Measurements from ENCODE around the gene FSIP2. TPM values are rescaled to one million over a fixed set of nuclear protein-coding genes. Genes with fewer than 3 reads are reported as not detected.

FSIP2 gene
- total RNA-seq, 1 experiment from 2014 or later = 2.0 TPM

- ATAC-seq = no peak
- Histone ChIP-seq H3K4me1 (ENCODE audit: insufficient read depth, low read length) (no peaks in the 10 kb centered on the region), H3K9me2 (replicated peaks; ENCODE audit: low read length) (no peaks in the 10 kb centered on the region), H2AFZ (ENCODE audit: low read length) (no peak overlapping the region), H3K4me3 (ENCODE audit: low read length) (no peak overlapping the region), H3K4me2 (ENCODE audit: low read length) (no peak overlapping the region), H4K20me1 (ENCODE audit: low read length) (no peaks in the 10 kb centered on the region), H3K27ac (ENCODE audit: low read length) (no peak overlapping the region), H3K27me3 (ENCODE audit: low read length) (no peaks in the 10 kb centered on the region), H3K9me3 (ENCODE audit: low read length) (no peaks in the 10 kb centered on the region), H3F3A (ENCODE audit: low read length, unreplicated experiment) (no peaks in the 10 kb centered on the region), H3K79me2 (ENCODE audit: low read length) (no peaks in the 10 kb centered on the region), H3K9ac (ENCODE audit: low read length) (no peak overlapping the region), H3K36me3 (ENCODE audit: low read depth, low read length) (no peaks in the 10 kb centered on the region)
- ChIA-PET POLR2A (ENCODE audit: unreplicated experiment) (no interaction called here), CTCF (no interaction called here)
- no peak for DNase-seq
- intact Hi-C loops (cut with micrococcal nuclease) = no loop called here
- no peak for TF ChIP-seq EZH2phosphoT487 (IDR thresholded peaks at IDR 0.05; ENCODE audit: borderline replicate concordance, low read length)
- TF ChIP-seq EZH2 (IDR thresholded peaks at IDR 0.05; ENCODE audit: low read length, unreplicated experiment) = no peak
- TF ChIP-seq, protein P1, sequence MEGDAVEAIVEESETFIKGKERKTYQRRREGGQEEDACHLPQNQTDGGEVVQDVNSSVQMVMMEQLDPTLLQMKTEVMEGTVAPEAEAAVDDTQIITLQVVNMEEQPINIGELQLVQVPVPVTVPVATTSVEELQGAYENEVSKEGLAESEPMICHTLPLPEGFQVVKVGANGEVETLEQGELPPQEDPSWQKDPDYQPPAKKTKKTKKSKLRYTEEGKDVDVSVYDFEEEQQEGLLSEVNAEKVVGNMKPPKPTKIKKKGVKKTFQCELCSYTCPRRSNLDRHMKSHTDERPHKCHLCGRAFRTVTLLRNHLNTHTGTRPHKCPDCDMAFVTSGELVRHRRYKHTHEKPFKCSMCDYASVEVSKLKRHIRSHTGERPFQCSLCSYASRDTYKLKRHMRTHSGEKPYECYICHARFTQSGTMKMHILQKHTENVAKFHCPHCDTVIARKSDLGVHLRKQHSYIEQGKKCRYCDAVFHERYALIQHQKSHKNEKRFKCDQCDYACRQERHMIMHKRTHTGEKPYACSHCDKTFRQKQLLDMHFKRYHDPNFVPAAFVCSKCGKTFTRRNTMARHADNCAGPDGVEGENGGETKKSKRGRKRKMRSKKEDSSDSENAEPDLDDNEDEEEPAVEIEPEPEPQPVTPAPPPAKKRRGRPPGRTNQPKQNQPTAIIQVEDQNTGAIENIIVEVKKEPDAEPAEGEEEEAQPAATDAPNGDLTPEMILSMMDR (conservative IDR thresholded peaks at IDR 0.05; ENCODE audit: low read depth, low read length) = no peak
- no TSS peak for BruUV-seq (replicated peaks)
These were observed 55.1 kb downstream of the FSIP2 start for GRCh38 chr2:185793532-185794345.

GRCh38 chr2:185796758-185797157, 58.2 kb downstream of the FSIP2 start:
- ATAC-seq = no peak
- BruUV-seq (replicated peaks) = no TSS peak

More at GRCh38 chr2:185796758-185797157, 58.2 kb downstream of the FSIP2 start:
- Histone ChIP-seq H3K4me2 (ENCODE audit: low read length) (no peak overlapping the region), H3K79me2 (ENCODE audit: low read length) (no peaks in the 10 kb centered on the region), H3K4me1 (ENCODE audit: insufficient read depth, low read length) (no peaks in the 10 kb centered on the region), H3K9me3 (ENCODE audit: low read length) (no peaks in the 10 kb centered on the region), H3F3A (ENCODE audit: low read length, unreplicated experiment) (no peaks in the 10 kb centered on the region), H3K27ac (ENCODE audit: low read length) (no peak overlapping the region), H3K27me3 (ENCODE audit: low read length) (no peaks in the 10 kb centered on the region), H2AFZ (ENCODE audit: low read length) (no peak overlapping the region), H4K20me1 (ENCODE audit: low read length) (no peaks in the 10 kb centered on the region), H3K36me3 (ENCODE audit: low read depth, low read length) (no peaks in the 10 kb centered on the region), H3K9me2 (replicated peaks; ENCODE audit: low read length) (no peaks in the 10 kb centered on the region), H3K4me3 (ENCODE audit: low read length) (no peak overlapping the region), H3K9ac (ENCODE audit: low read length) (no peak overlapping the region)
- intact Hi-C loops (cut with micrococcal nuclease) = no loop called here
- ChIA-PET POLR2A (ENCODE audit: unreplicated experiment) (no interaction called here), CTCF (no interaction called here)
- TF ChIP-seq EZH2 (IDR thresholded peaks at IDR 0.05; ENCODE audit: low read length, unreplicated experiment) (no peak), EZH2phosphoT487 (IDR thresholded peaks at IDR 0.05; ENCODE audit: borderline replicate concordance, low read length) (no peak)
- TF ChIP-seq, protein P1 (conservative IDR thresholded peaks at IDR 0.05; ENCODE audit: low read depth, low read length) = no peak
- no peak for DNase-seq

Data from PC-3 (cell line).